OCI-LY7 (cell line): ENCODE results near the gene RAPGEF5.

Experiments used
- CTCF ChIP-seq: fragments of 200-600 bp; sonication (generic); conservative IDR thresholded peaks from 2 replicates; pipeline ENCODE4 v1.5.1; 2014; ENCODE audit warnings: mild to moderate bottlenecking, antibody characterized with exemption, low read length, moderate library complexity, mixed read lengths
- EZH2phosphoT487 ChIP-seq: fragments of 200-600 bp; sonication (generic); IDR thresholded peaks from 2 replicates; pipeline ENCODE4 v1.6.1; 2018; ENCODE audit warnings: low read depth, borderline replicate concordance, mild to moderate bottlenecking, mixed run types, antibody characterized with exemption, low read length, moderate library complexity, mixed read lengths

- no peak for TF ChIP-seq CTCF
- TF ChIP-seq EZH2phosphoT487: no peak
These were observed 8.6 kb downstream of the RAPGEF5 start for GRCh38 chr7:22348379-22348778.
